GM12878 (cell line): ENCODE measurements around the gene TRERF1. TPM values are rescaled to one million over a fixed set of nuclear protein-coding genes. Genes with fewer than 3 reads are reported as not detected.

Experiments
- ATAC-seq: fragments of 200-7000 bp; cut with Tn5 transposase; 3 replicates; pipeline ENCODE4 v1.9.1; 2020; ENCODE audit warnings: mild to moderate bottlenecking, moderate library complexity
- BruUV-seq: library from RNA; stranded (reverse); fragments of 400-500 nt; replicated peaks from 2 replicates; lab custom pipeline; 2021; lab: Mats Ljungman, UMichigan
- CTCF ChIA-PET: fragments of 300-600 bp; sonication (Branson Sonifier 250); formaldehyde crosslinking; extraction: SDS; loops from one replicate; lab custom pipeline; 2021; ENCODE audit warnings: inconsistent platforms; lab: Yijun Ruan, JAX
- POLR2A ChIA-PET: fragments of 350-600 bp; formaldehyde crosslinking; extraction: SDS; loops from one replicate; lab custom pipeline; 2021; ENCODE audit warnings: inconsistent platforms; lab: Charles Lee
- RAD21 ChIA-PET: fragments of 300-600 bp; sonication (Branson Sonifier 250); formaldehyde crosslinking; loops from one replicate; lab custom pipeline; 2023; ENCODE audit warnings: antibody characterized with exemption; ENCODE audit not compliant: unreplicated experiment; lab: Charles Lee
- SMC1A ChIA-PET: fragments of 300-600 bp; sonication (Branson Sonifier 250); formaldehyde crosslinking; loops from one replicate; lab custom pipeline; 2023; ENCODE audit not compliant: unreplicated experiment, uncharacterized antibody; lab: Charles Lee
- DNase-seq: peaks from one replicate; pipeline ENCODE4 v3.0.0-alpha.2; 2011; ENCODE audit warnings: low read depth, low spot score
- FAIRE-seq: peaks from 3 replicates; lab custom pipeline; 2011; peaks lifted over from hg19 to GRCh38; lab: Jason Lieb, UNC
- H2AFZ ChIP-seq: 2 replicates; pipeline ENCODE4 v1.6.0; 2011; ENCODE audit warnings: low read depth, low read length, control low read depth; ENCODE audit not compliant: control insufficient read depth
- H3K27ac ChIP-seq: 2 replicates; pipeline ENCODE4 v1.5.1; 2011; ENCODE audit warnings: control low read depth; ENCODE audit not compliant: control insufficient read depth, insufficient read depth
- H3K27me3 ChIP-seq, 2 experiments: replicated peaks in 1 of 2; 2 replicates each; pipeline versions ENCODE4 v1.6.0 to v1.6.1; 2011; ENCODE audit warnings: low read length in 1 of 2; ENCODE audit not compliant: control insufficient read depth in 2 of 2, insufficient read depth in 2 of 2
- H3K36me3 ChIP-seq, 2 experiments: 2 replicates each; pipeline ENCODE4 v1.5.1; 2011; ENCODE audit warnings: low read length in 1 of 2; ENCODE audit not compliant: control insufficient read depth in 2 of 2, insufficient read depth in 2 of 2
- H3K4me1 ChIP-seq: 2 replicates; pipeline ENCODE4 v1.6.1; 2011; ENCODE audit warnings: mild to moderate bottlenecking, low read length, moderate library complexity, mixed read lengths; ENCODE audit not compliant: control insufficient read depth, insufficient read depth
- H3K4me2 ChIP-seq: 2 replicates; pipeline ENCODE4 v1.6.0; 2011; ENCODE audit warnings: control low read depth; ENCODE audit not compliant: control insufficient read depth, insufficient read depth
- H3K4me3 ChIP-seq: fragments of 200-600 bp; sonication (generic); 2 replicates; pipeline ENCODE4 v1.5.1; 2016
- H3K79me2 ChIP-seq: 2 replicates; pipeline ENCODE4 v1.6.0; 2011; ENCODE audit warnings: low read length; ENCODE audit not compliant: control insufficient read depth, insufficient read depth
- H3K9ac ChIP-seq: 2 replicates; pipeline ENCODE4 v1.8.0; 2011; ENCODE audit warnings: low read length, control low read depth, mixed read lengths; ENCODE audit not compliant: control insufficient read depth, insufficient read depth
- H3K9me3 ChIP-seq: replicated peaks from 3 replicates; pipeline ENCODE4 v1.5.1; 2011; ENCODE audit warnings: mild to moderate bottlenecking, low read length; ENCODE audit not compliant: control insufficient read depth, insufficient read depth
- H4K20me1 ChIP-seq: 2 replicates; pipeline ENCODE4 v1.6.0; 2011; ENCODE audit not compliant: control insufficient read depth, insufficient read depth
- BCL11A ChIP-seq: IDR thresholded peaks from 2 replicates; pipeline ENCODE4 v1.6.1; 2011; ENCODE audit warnings: low read depth, low read length
- CHD1 ChIP-seq: IDR thresholded peaks from 2 replicates; pipeline ENCODE4 v1.6.1; 2012; ENCODE audit warnings: low read depth, low read length, improper control_type of control experiment
- EZH2 ChIP-seq: IDR thresholded peaks from 2 replicates; pipeline ENCODE4 v1.6.1; 2012; ENCODE audit warnings: low read depth, mild to moderate bottlenecking, control low read depth, inconsistent platforms, low read length, borderline replicate concordance; ENCODE audit not compliant: control insufficient read depth
- HSF1 ChIP-seq: fragments of 150-350 bp; IDR thresholded peaks from 2 replicates; pipeline ENCODE4 v1.6.1; 2014; ENCODE audit warnings: mild to moderate bottlenecking, low read depth, low read length
- IKZF1 ChIP-seq: fragments of 450-650 bp; conservative IDR thresholded peaks from 2 replicates; pipeline ENCODE4 v1.6.1; 2017; ENCODE audit warnings: antibody characterized with exemption, mild to moderate bottlenecking
- IKZF2 ChIP-seq, 2 experiments: fragments of 450-650 bp; IDR thresholded peaks; 2 replicates each; pipeline ENCODE4 v1.6.1; 2017; ENCODE audit warnings: mild to moderate bottlenecking in 2 of 2, moderate library complexity in 2 of 2
- KAT2A ChIP-seq: conservative IDR thresholded peaks from 2 replicates; pipeline ENCODE4 v1.6.1; 2011; ENCODE audit warnings: low read depth, low read length; ENCODE audit not compliant: control insufficient read depth
- MTA3 ChIP-seq: IDR thresholded peaks from 2 replicates; pipeline ENCODE4 v1.6.1; 2012; ENCODE audit warnings: low read length, inconsistent platforms, borderline replicate concordance
- NFXL1 ChIP-seq: fragments of 450-650 bp; IDR thresholded peaks from 2 replicates; pipeline ENCODE4 v1.6.1; 2017; ENCODE audit warnings: antibody characterized with exemption, mild to moderate bottlenecking, borderline replicate concordance
- NFYA ChIP-seq: IDR thresholded peaks from 2 replicates; pipeline ENCODE4 v1.6.1; 2011; ENCODE audit warnings: low read depth, mild to moderate bottlenecking, low read length, improper control_type of control experiment, borderline replicate concordance
- NFYB ChIP-seq: IDR thresholded peaks from 2 replicates; pipeline ENCODE4 v1.6.1; 2011; ENCODE audit warnings: low read depth, mild to moderate bottlenecking, low read length, improper control_type of control experiment, moderate library complexity; ENCODE audit not compliant: insufficient read depth
- NRF1 ChIP-seq: conservative IDR thresholded peaks from 2 replicates; pipeline ENCODE4 v1.6.1; 2011; ENCODE audit warnings: mild to moderate bottlenecking, low read depth, low read length, improper control_type of control experiment
- PAX5 ChIP-seq: IDR thresholded peaks from 2 replicates; pipeline ENCODE4 v1.6.1; 2011; ENCODE audit warnings: low read depth, low read length, borderline replicate concordance
- RUNX3 ChIP-seq: IDR thresholded peaks from 2 replicates; pipeline ENCODE4 v1.6.1; 2012; ENCODE audit warnings: low read length, inconsistent platforms
- SPI1 ChIP-seq: IDR thresholded peaks from 2 replicates; pipeline ENCODE4 v1.6.1; 2011; ENCODE audit warnings: low read depth, mild to moderate bottlenecking, low read length, moderate library complexity, borderline replicate concordance; ENCODE audit not compliant: insufficient read depth
- SREBF2 ChIP-seq: IDR thresholded peaks from 2 replicates; pipeline ENCODE4 v1.6.1; 2012; ENCODE audit warnings: mild to moderate bottlenecking, low read length
- SUZ12 ChIP-seq: fragments of 200-600 bp; sonication (generic); IDR thresholded peaks from one replicate; pipeline ENCODE4 v1.6.1; 2018; ENCODE audit warnings: antibody characterized with exemption, mild to moderate bottlenecking; ENCODE audit not compliant: unreplicated experiment
- WGBS: methylation state at CpG from one replicate; pipeline ENCODE4 v1.1.6; 2016; ENCODE audit warnings: low lambda C conversion rate; ENCODE audit not compliant: insufficient replicate concordance, insufficient coverage; ENCODE audit errors: missing lambda C conversion rate; 5-methylcytosine and 5-hydroxymethylcytosine counted together
- in situ Hi-C: fragments of 300-500 bp; cut with MboI; formaldehyde crosslinking; loops from 9 replicates; pipeline ENCODE4 v1.14.3; 2018; ENCODE audit warnings: mixed read lengths
- intact Hi-C: fragments of 100-400 bp; cut with micrococcal nuclease; formaldehyde crosslinking; loops from one replicate; pipeline ENCODE4 v1.14.2; 2022; ENCODE audit not compliant: unreplicated experiment
- polyA plus RNA-seq, 11 experiments: library from polyadenylated mRNA; depleted of rRNA in 4 of 11; unstranded in 6 of 11; stranded (reverse) in 5 of 11; fragments of >200 nt; fragmentation: Nextera tagmentation in 4 of 11; fragmentation: Illumina TruSeq in 1 of 11; extraction: Ambion mirVana in 4 of 11; extraction: Trizol in 1 of 11; gene quantifications; 1 replicate in 1 of 11; 2 replicates in 10 of 11; pipeline versions ENCODE4 v1.2.1 to v1.2.3, GENCODE V29; 2011 to 2016; ENCODE audit warnings: inconsistent platforms in 2 of 11, missing spikeins in 2 of 11, low read depth in 1 of 11
- total RNA-seq, 4 experiments: library from RNA; depleted of rRNA in 3 of 4; stranded (reverse); fragments of >200 nt in 3 of 4; fragmentation: Illumina TruSeq in 1 of 4; extraction: Trizol in 1 of 4; gene quantifications; 2 replicates each; pipeline versions ENCODE4 v1.2.1 to v1.2.3, GENCODE V29; 2013 to 2021
- TF ChIP-seq, protein P1 (sequence below): fragments of 450-650 bp; IDR thresholded peaks from 2 replicates; pipeline ENCODE4 v1.6.1; 2014; ENCODE audit warnings: mild to moderate bottlenecking

The TRERF1 gene
- total and polyA plus RNA-seq, 10 of the 15 experiments (the other 5 are each of a cell fraction or from before 2014, with no cell fraction given): 2.2 to 19.4 (median 7.2) TPM

GRCh38 chr6:42446996-42447395 is 4.7 kb downstream of the TRERF1 start (continued):
- TF ChIP-seq HSF1 (no peak), MTA3 (no peak), SUZ12 (no peak), IKZF2 (IDR thresholded peaks at IDR 0.05) (no peak), NFYA (no peak), KAT2A (no peak)

DNA sequence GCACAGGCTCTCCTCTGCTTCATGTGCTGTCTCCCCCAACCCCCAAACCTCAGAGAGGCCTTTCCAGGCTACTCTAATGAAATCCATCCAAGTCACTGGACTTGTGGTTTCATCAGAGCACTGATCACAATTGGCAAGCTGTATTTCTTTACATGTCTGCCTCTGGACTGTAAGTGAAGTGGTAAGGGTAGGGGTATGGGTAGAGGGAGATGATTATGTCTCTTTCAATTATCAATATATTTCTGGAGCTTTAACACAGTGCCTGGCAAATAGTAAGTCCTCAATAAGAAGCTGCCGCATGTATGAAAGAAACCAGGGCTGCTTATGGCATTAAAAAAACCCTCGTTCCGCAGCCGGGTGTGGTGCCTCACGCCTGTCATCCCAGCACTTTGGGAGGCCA is 5.4 kb downstream of the TRERF1 start:
- SMC1A ChIA-PET: interaction anchor here (0.8 to 4.1 kb wide), 8 partner anchors 9 to 85 kb away, joined by 3 to 21 read pairs (median 6); no protein-coding TSS in a partner anchor
- Histone ChIP-seq H4K20me1 (no peaks in the 10 kb centered on the region), H3K9ac (no peak overlapping the region), H3K4me2 (no peak overlapping the region)
- RAD21 ChIA-PET: interaction anchor here (0.9 to 2.5 kb wide), 3 partner anchors 59 to 101 kb away, joined by 3 to 10 read pairs (median 3); no protein-coding TSS in a partner anchor
- CTCF ChIA-PET: interaction anchor here (1.1 to 3.9 kb wide), 3 partner anchors 65 to 101 kb away, joined by 3 to 18 read pairs (median 8); no protein-coding TSS in a partner anchor
- intact Hi-C loops: no loop called here
- TF ChIP-seq BCL11A: no peak
- TF ChIP-seq NFYB: no peak
- no peak for TF ChIP-seq CHD1
- TF ChIP-seq NRF1: no peak
- no peak for TF ChIP-seq IKZF1
- TF ChIP-seq, protein P1, sequence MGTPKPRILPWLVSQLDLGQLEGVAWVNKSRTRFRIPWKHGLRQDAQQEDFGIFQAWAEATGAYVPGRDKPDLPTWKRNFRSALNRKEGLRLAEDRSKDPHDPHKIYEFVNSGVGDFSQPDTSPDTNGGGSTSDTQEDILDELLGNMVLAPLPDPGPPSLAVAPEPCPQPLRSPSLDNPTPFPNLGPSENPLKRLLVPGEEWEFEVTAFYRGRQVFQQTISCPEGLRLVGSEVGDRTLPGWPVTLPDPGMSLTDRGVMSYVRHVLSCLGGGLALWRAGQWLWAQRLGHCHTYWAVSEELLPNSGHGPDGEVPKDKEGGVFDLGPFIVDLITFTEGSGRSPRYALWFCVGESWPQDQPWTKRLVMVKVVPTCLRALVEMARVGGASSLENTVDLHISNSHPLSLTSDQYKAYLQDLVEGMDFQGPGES: no peak
- no peak for TF ChIP-seq SPI1
- no peak for TF ChIP-seq EZH2
- TF ChIP-seq SREBF2: no peak
- no peak for TF ChIP-seq PAX5
- no peak for TF ChIP-seq NFXL1
- no peak for TF ChIP-seq RUNX3
- TF ChIP-seq, all 136 proteins: peak for 0
- Histone ChIP-seq H3K4me3 (no peak overlapping the region), H3K27ac (no peak overlapping the region), H3K79me2 (peaks cover 50% of the 10 kb centered on the region), H3K4me1 (peaks cover 10% of the 10 kb centered on the region; the same call in 1 of the 2 replicates), H3K9me3 (no peaks in the 10 kb centered on the region), H3K27me3 (no peaks in the 10 kb centered on the region), H3K36me3 (no peaks in the 10 kb centered on the region), H2AFZ (no peak overlapping the region)
- WGBS: 81% methylated on average over 5 of the region's 5 CpGs
- FAIRE-seq (no peak), ATAC-seq (no peak), DNase-seq (no peak)
- in situ Hi-C loops: no loop called here
- POLR2A ChIA-PET: interaction anchor here (1.0 to 1.1 kb wide), 2 partner anchors 15 to 22 kb away, joined by 3 read pairs; no protein-coding TSS in a partner anchor
- BruUV-seq: no TSS peak
